Stimulated activated CD4-positive, alpha-beta T cell treated with anti-CD3 and anti-CD28 coated beads, TNF-alpha, amount 100 ng/mL, for 48 hours (primary cell): ENCODE results near the gene FOXF2.
"Not testable (repeated sequence)": the region's sequence is repeated elsewhere in the genome, so short reads cannot be mapped to it uniquely, and the experiment has no call there.

Experiments used
- DNase-seq, 3 donors: peaks; one replicate each; pipeline ENCODE4 v3.0.0-alpha.2; 2020; ENCODE audit warnings: low read depth in 3 of 3

The FOXF2 gene

DNA sequence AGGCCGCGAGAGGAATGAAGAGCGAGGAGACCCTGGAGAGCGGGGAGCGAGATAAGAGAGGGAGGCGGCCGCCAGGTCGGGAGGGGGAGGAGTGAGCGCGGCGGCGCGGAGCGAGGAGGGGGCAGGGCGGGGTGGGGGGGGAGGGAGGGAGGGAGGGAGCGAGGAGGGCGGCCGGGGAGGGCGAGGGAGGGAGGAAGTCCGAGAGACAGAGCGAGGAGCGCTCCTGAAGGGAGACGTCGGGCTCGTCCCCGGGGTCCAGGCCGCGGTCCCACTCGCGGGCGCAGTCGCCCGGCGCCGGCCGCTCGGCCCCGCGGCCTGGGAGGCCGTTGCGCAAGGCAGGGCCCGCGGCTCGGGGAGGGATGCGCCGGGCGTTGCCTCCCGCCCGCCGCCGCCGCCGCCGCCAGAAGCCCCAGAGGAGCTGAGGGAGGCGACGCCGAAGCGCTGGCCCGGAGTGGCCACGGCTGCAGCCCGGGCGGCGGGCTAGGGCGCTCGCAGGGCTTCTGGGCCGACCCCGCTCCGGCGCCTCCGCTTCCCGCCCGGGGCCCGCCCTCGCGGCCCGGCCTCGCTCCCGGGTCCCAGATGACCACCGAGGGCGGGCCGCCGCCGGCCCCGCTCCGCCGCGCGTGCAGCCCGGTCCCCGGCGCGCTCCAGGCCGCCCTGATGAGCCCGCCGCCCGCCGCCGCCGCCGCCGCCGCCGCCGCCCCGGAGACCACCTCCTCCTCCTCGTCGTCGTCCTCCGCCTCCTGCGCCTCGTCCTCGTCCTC lies at the start of gene FOXF2:
FOXF2 (plus strand) TSS at position 208 of the 764 bp plus-strand sequence; CDS start at position 580, 372 bp downstream.
- DNase-seq = no peak

- DNase-seq = no peak
These were observed 43.3 kb upstream of the FOXF2 start for GRCh38 chr6:1346101-1346500.

GRCh38 chr6:1346558-1347091 lies 42.8 kb upstream of the FOXF2 start:
- no peak for DNase-seq

DNA sequence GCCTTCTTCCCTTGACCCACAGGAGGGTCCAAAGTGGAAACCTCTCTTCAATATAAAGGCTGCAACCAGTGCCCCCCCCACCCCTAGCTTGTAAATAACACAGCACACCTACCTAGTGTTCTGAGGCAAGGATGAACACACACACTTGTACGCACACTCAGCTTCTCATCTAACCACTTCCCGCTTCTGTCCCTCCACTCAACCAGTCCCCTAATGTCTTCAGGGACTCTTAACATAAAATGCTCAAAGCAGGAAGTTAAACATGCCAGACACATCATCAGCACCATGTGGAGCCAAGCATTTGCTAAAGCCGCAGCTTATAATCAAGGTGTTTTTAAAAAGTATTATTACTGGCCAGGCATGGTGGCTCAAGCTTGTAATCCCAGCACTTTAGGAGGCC lies 42.2 kb upstream of the FOXF2 start:
- no peak for DNase-seq

- no peak for DNase-seq
These were observed 40.7 kb upstream of the FOXF2 start for GRCh38 chr6:1348675-1349074.

DNA sequence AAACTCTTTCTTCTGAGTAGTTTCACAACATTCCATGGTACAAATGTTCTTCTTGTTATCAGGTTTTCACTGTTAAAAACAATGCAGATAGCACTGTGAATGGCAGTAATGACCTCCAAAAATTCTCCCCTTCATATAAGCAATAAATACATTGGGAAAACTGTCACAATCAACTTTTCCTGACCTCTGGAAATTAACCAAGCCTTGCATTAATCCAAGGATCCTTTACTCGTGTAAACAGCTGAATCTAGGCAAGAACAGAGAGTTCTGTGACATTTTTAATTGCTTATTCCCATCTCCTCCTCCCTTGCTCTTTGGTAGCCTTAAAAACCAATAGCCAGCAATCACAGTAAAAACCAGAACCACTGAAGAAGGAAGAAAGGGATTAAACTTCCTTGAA lies 39.7 kb upstream of the FOXF2 start:
- DNase-seq = no peak

DNA sequence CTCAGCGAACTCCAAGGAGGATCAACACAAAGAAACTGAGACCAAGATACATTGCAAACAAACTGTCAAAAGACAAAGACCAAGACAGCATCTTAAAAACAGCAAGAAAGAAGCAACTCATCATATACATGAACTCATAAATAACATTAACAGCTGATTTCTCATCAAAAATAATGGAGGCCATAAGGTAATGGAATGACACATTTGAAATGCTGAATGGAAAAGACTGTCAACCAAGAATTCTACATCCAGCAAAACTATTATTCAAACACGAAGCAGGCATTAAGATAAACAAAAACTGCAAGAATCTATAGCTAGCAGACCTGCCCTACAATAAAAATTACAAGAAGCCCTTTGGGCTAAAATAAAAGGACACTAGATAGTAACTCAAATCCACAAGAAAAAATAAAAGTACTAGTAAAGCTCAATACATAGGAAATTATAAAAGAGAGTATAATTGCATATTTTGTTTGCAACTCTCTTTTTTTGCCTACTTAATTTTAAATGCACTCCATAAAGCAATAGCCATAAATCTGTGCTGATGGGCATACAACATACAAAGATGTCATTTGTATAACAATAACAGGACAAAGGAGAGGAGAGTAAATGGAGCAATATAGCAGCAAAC lies 37.9 kb upstream of the FOXF2 start:
- DNase-seq = no peak

DNA sequence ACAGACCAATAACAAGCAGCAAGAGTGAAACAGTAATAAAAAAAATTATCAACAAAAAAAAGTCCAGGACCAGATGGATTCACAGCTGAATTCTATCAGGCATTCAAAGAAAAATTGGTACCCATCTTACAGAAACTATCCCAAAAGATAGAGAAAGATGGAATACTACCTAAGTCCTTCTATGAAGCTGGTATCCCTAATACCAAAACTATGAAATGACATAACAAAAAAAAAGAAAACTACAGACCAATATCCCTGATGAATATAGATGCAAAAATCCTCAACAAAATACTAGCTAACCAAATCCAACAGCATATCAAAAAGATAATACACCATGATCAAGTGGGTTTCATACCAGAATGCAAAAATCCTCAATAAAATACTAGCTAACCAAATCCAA lies 34.3 kb upstream of the FOXF2 start:
- DNase-seq = not testable (repeated sequence)

DNA sequence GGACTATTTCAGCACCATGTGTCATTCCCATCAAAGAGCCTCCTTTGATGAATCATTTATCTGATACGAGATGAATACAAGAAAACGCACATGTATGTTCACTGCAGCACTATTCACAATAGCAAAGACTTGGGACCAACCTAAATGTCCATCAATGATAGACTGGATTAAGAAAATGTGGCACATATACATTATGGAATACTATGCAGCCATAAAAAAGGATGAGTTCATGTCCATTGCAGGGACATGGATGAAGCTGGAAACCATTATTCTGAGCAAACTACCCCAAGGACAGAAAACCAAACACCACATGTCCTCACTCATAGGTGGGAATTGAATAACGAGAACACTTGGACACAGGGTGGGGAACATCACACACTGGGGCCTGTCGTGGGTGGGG lies 27.7 kb upstream of the FOXF2 start:
- DNase-seq = not testable (repeated sequence)

GRCh38 chr6:1362643-1363042 lies 26.7 kb upstream of the FOXF2 start:
- DNase-seq = no peak

DNA sequence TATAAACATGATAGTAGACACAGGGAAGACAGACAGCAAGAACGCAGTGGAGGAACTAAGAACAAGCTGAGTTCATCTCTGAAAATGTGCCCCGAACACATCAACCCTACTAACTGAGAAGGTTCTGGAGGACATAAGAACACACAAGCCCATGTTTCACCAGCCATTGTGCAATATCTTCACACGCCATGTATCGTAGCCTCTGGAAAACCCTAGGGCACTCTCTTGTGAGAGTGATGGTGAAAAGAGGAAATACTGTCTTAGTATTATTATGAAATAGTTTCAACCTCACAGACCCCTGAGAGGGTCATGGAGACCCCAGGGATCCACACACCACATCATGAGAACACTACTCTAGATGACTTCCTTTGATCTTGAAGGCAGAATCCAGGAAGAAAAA lies 26.1 kb upstream of the FOXF2 start:
- no peak for DNase-seq

GRCh38 chr6:1363729-1364572 lies 25.4 kb upstream of the FOXF2 start:
- no peak for DNase-seq

DNA sequence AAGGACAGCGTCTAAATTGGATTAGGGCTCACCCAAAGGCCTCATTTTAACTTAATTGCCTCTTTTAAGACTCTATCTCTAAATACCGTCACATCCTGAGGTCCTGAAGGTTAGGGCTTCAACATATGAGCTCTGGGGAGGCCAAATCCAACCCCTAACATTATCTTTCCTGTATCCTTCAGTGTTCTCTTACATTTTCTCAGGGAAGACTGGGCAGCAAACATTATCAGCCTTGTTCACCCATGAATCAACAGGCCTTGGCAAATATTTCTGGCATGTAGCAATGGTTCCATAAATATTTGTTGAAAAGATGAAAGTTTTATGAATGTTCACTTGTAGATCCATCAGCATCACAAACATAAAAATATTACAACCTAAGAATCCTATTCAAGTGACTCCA lies 24.6 kb upstream of the FOXF2 start:
- DNase-seq = no peak

GRCh38 chr6:1365686-1366085 lies 23.7 kb upstream of the FOXF2 start:
- DNase-seq = no peak

DNA sequence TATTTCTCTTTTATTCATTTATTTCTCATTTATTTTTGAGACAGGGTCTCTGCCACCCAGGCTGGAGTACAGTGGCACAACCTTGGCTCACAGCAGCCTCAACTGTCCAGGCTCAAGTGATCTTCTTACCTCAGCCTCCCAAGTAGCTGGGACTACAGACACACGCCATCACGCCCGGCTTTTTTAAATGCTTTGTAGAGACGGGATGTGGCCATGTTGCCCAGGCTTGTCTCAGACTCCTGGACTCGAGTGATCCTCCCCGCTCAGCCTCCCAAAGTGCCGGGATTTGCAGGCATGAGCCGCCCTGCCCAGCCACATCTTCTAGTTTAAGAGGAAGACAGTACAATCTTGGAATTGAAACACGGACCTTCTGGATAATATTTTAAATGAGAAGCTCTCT lies 21.6 kb upstream of the FOXF2 start:
- no peak for DNase-seq

DNA sequence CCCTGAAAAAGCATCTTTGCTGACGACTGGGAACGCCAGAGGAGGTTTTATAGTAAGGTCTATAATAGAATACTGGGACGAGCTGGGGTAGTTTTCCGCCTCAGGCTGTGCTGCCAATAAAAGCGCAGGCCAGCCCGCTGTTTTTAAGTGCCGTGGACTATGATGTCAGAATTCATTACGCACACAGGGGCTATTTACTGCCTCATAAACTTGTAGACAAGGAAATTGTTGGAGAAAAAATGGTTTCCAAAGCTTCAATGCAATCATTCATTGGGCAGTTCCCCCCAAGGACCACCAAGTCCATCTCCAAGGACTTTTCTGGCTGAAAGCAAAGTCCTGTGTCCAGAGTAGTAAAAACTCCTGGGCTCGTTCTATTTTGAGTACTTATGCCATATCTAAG lies 20.4 kb upstream of the FOXF2 start:
- DNase-seq = no peak

- DNase-seq = not testable (repeated sequence)
These were observed 19.7 kb upstream of the FOXF2 start for GRCh38 chr6:1369695-1370094.

GRCh38 chr6:1371933-1372332 lies 17.4 kb upstream of the FOXF2 start:
- DNase-seq = no peak

- DNase-seq = no peak
These were observed 16.7 kb upstream of the FOXF2 start for GRCh38 chr6:1372690-1373089.

DNA sequence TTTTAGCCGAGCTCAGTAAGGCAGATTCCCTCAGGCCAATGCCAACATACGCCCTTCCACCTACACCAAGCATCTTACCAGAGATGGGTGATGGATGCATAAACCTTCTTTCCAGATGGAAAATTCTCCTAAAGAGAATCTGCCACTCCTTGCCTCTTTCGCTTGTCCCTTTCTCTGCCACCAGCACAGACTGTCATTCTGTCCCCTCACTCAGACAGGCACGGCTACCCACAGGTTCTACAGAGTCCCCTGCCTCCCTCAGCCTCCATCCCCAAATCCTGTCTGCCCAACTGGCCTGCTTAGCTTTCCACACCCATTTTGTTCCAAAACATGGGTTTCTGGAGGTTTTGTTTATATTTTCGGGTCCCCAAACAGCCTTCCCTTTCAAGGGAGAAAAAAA lies 12.7 kb upstream of the FOXF2 start:
- DNase-seq = no peak

- no peak for DNase-seq
These were observed 11.8 kb upstream of the FOXF2 start for GRCh38 chr6:1377526-1377925.
